Heart left ventricle (tissue), 13 donors: ENCODE measurements around the gene STIM1.

Experiments
- POLR2A ChIP-seq, 2 donors: fragments of 450-650 bp; IDR thresholded peaks; one replicate each; pipeline ENCODE4 v1.6.1; 2017; ENCODE audit warnings: antibody characterized with exemption in 2 of 2, mild to moderate bottlenecking in 2 of 2, moderate library complexity in 2 of 2
- TF ChIP-seq, protein P1 (sequence below), 12 donors: fragments of 200-600 bp; sonication (generic) in 4 of 12; IDR thresholded peaks; one replicate each; pipeline versions ENCODE4 v1.5.0 to v1.8.0; 2018 to 2022; ENCODE audit warnings: antibody characterized with exemption in 12 of 12, mild to moderate bottlenecking in 5 of 12
- donor health status: ischemic (EF 13 %, LVEDD 7.1; RV severe dilation, severe dysfunction).
- donor health status: DM: no; HTN: yes; CAD: no.
- donor health status: DM: no; HTN: no; CAD: no.
- donor health status: ischemic (EF 25% LVEDD 6.9; RV normal size, moderate dysfunction).
- donor health status: ischemic (EF 25% LVEDD 5.7; RV mildly dilated, moderate dysfunction).
- donor health status: ischemic (EF 35%, LVEDD 5.7; RV mildly dilated, moderate dysfunction).
- donor health status: nonischemic (EF 11% LVEDD 7.7; RV severe dilation, severe dysfunction).
- donor health status: DM: yes; HTN: yes; CAD: no.
- donor health status: PGD.
- donor health status: ischemic (EF 29% LVEDD 5.4; RV normal size, mild dysfunction).
- donor health status: nonischemic (EF 23%, LVEDD 6.1; RV moderate dilation, normal function).

DNA sequence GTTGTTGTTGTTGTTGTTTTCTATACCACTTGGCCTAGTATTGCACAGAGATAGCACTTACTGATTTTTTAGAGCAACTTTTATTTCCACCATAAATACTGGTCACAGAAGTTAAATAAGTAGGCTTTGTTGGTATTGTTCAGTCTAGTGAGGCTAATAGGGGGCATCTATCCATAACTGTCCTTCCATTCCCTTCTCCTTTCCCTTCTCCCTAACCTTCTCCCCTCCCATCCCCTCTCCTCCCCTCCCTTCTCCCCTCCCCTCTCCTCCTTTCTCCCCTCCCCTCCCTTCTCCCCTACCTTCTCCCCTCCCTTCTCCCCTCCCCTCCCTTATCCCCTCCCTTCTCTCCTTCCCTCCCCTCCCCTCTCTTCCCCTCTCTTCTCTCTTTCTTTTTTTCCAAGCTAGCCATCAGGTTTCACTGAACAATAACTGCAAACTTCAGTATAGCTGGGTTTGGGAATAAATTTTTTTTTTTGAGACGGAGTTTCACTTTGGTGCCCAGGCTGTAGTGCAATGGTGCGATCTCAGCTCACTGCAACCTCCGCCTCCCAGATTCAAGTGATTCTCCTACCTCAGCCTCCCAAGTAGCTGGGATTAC is 56.5 kb downstream of the STIM1 start:
- TF ChIP-seq, protein P1, sequence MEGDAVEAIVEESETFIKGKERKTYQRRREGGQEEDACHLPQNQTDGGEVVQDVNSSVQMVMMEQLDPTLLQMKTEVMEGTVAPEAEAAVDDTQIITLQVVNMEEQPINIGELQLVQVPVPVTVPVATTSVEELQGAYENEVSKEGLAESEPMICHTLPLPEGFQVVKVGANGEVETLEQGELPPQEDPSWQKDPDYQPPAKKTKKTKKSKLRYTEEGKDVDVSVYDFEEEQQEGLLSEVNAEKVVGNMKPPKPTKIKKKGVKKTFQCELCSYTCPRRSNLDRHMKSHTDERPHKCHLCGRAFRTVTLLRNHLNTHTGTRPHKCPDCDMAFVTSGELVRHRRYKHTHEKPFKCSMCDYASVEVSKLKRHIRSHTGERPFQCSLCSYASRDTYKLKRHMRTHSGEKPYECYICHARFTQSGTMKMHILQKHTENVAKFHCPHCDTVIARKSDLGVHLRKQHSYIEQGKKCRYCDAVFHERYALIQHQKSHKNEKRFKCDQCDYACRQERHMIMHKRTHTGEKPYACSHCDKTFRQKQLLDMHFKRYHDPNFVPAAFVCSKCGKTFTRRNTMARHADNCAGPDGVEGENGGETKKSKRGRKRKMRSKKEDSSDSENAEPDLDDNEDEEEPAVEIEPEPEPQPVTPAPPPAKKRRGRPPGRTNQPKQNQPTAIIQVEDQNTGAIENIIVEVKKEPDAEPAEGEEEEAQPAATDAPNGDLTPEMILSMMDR (IDR thresholded peaks at IDR 0.05): no peak
- no peak for TF ChIP-seq POLR2A (IDR thresholded peaks at IDR 0.05)
